Myocyte (in vitro differentiated cells): ENCODE measurements around the gene FTCD. TPM values are rescaled to one million over a fixed set of nuclear protein-coding genes. Genes with fewer than 3 reads are reported as not detected.
"Not testable (repeated sequence)": the region's sequence is repeated elsewhere in the genome, so short reads cannot be mapped to it uniquely, and the experiment has no call there.

Experiments
- DNase-seq: peaks from one replicate; pipeline ENCODE4 v3.0.0-alpha.2; 2012; ENCODE audit warnings: low read depth
- total RNA-seq: library from RNA; depleted of rRNA; stranded (reverse); fragments of >200 nt; gene quantifications from 2 replicates; pipeline ENCODE4 v1.2.3, GENCODE V29; 2014

FTCD gene
- total RNA-seq, 1 donor from 2014 or later, result 0.37 TPM

DNA sequence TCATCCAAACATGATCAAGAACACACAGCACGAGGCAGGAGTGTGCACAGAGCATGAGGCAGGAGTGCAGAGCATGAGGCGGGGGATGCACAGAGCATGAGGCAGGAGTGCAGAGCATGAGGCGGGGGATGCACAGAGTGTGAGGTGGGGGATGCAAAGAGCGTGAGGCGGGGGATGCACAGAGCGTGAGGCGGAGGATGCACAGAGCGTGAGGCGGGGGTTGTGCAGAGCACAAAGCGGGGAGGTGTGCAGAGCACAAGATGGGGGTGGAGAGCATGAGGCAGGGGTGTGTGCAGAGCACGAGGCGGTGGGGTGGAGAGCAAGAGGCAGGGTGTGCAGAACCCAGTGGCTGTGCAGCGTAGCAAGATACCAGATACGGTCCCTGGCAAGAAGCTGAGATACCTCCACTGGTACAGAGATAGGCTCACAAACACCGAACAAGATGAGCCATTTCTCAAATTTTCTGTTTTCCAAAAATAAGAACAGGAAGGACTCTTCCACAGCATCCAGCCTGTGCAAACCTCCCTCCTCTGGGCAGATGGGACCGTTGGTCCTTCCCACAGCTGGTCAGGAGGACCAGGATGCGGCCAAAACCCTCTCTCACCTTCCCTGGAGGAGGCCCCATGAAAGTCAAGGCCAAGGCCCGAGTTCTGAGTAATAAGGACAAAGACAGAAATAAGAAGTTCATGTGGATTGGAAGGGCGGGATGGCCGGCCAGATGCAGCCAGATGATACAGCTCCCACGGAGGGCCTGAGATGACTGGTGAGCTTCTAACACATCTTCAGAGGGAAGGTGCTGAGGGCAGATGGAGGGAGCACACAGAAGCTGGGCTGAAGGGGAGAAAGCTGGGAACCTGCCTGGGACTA, 16.9 kb upstream of the FTCD start:
- no peak for DNase-seq

DNA sequence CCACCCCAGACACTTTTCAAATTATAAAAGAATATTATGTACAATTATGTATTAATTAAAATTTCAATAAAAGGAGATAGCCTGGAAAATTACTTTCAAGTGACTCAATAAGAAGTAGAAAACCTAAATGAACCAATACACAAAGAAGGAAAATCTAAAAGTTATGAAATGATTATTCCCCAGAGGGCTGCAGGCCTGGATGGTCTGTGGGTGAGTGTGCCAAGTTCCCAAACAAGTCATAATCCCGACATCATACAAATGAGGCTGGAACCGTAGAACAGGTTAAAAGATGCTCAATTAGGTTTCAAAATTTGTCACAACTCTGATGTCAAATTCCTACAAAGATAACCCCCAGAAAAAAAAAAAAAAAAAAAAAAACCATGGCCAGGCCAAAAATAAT, 16.2 kb upstream of the FTCD start:
- DNase-seq, result no peak

DNA sequence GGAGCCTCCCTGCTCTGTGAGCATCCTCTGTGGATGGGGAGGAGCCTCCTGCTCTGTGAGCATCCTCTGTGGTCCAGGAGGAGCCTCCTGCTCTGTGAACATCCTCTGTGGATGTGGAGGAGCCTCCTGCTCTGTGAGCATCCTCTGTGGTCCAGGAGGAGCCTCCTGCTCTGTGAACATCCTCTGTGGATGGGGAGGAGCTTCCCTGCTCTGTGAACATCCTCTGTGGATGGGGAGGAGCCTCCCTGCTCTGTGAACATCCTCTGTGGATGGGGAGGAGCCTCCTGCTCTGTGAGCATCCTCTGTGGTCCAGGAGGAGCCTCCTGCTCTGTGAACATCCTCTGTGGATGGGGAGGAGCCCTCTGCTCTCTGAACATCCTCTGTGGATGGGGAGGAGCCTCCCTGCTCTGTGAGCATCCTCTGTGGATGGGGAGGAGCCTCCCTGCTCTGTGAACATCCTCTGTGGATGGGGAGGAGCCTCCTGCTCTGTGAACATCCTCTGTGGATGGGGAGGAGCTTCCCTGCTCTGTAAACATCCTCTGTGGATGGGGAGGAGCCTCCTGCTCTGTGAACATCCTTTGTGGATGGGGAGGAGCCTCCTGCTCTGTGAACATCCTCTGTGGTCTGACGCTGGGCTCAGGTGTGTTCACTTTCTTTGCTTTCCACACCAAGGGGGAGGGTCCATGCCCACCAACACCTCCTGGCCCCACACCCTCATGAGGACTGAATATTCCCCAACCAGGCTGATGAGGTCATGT, 15.2 kb upstream of the FTCD start:
- not testable (repeated sequence) for DNase-seq

- DNase-seq, result no peak
Measured at GRCh38 chr21:46168659-46169386, 13.4 kb upstream of the FTCD start.

GRCh38 chr21:46168238-46168637, 12.9 kb upstream of the FTCD start:
- no peak for DNase-seq

GRCh38 chr21:46165098-46165497, 9.7 kb upstream of the FTCD start:
- DNase-seq, result no peak

GRCh38 chr21:46163380-46163779, 8.0 kb upstream of the FTCD start:
- DNase-seq, result no peak

DNA sequence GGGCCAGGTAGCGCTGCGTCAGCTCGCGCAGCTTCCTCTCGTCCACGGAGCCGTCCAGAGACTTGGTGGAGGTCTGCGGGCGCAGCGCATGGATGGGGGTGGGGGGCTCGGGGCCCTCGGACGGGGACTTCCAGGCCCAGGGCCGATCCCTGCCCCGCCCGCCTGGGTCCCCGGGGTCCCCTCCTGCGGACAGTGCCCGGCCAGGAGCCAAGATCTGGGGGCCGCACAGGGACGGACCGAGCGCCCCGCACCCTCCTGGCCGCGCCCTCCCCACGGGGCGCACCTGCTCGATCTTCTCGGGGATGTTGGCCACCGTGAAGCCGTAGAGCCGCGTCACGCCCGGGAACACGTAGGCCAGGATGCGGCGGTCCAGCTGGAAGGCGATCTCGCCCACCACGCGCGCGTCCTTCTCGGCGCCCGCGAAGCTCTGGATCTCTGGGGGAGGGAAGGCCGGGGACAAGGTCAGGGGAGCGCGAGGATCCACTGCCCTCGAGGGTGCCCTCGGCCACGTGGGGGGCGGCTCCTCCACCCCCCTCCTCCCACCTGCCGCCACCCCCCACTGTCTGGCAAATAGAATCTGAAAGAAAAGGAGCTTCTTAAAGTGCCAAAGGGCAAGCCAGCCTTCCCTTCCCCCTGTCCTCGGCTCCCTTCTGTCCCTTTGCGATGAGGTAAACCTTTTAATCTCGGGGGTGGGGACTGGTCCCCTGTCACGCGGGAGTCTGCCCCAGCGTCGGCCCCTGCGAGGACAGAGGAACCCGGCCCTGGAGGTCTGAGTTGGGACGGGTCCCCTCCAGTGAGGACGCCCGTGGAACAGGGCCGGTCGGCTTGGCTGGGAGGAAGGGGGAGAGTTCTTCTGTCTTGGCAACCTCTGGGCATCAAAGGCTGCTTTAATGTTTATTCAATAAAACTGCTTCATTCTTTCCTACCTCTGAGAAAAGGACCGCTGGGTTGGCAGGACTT, 6.5 kb upstream of the FTCD start:
- no peak for DNase-seq

DNA sequence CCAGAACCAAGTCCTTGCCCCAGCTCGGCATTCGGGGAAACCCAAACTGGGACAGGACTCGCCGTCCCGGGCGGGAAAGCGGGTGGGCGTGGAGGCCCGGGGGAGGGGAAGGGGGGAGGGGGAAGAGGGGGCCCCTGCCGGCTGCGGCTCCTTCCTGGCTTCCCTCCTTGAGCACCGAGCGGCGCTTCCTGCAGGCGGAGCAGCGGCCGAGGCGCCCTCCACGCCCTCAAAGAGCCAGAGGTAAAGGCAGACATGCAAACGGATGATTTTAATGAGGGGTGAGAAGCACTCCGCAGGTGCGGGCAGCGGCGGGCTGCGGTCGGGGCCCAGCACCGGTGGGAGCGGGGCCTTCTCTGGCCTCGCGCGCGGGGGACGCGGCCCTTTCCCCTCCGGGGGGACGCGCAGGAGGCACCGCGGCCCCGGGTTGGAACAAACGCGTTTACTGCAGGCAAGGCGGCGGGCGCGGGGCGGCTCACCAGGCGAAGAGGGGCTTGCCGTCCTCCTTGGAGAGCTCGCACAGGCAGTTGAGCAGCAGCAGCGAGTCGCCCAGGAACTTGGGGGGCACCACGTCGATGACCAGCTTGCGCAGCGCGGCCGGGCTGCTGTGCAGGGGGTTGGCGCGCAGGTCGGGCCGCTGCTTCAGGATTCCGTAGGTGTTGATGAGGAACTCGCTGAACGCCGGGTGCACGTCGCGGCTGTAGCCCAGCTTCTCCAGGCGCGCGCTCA, 5.7 kb upstream of the FTCD start:
- no peak for DNase-seq

DNA sequence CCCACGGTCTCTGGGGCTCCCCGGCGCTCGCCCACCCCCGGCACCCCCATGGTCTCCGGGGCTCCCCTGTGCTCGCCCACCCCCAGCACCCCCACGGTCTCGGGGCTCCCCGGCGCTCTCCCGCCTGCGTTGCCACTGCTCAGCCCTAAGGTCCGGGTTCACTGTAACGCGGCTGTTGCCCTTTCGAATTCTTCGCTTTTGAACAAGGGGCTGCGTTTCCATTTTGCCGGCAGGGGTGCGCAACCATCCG, 5.2 kb upstream of the FTCD start:
- DNase-seq, result no peak

GRCh38 chr21:46159841-46160656, 4.7 kb upstream of the FTCD start:
- no peak for DNase-seq

GRCh38 chr21:46159390-46159789, 4.0 kb upstream of the FTCD start:
- no peak for DNase-seq

DNA sequence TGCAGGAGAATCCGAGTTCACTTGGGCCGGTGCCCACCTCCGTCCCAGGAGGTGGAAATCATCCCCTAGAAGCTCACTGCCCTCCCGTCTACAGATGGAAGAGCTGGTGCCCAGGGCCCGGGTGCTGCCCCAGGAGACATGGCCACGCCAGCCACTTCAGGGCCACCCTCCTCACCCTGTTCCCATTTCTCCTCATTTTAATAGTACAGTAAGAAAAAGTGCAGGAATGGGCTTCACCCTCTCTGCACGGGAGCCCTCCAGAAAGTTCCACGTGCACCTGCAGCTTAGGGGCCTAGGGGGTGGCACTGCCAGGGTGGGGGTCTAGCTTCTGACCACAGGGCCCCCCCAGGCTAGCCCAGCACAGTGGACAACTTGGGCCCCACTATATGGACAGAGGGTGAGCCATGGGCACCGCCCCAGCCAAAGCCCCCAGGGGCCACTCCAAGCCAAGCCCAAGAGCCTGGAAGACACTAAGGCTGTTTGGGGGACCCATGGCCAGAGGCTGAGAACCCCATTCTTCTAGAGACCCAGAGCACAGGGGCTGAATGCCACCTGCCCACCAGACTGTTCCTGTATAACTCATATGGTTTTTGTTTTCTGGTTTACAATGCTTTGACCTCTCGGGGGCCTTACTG, 3.4 kb upstream of the FTCD start:
- no peak for DNase-seq

- no peak for DNase-seq
Measured at GRCh38 chr21:46157987-46158451, 2.6 kb upstream of the FTCD start.

GRCh38 chr21:46157396-46157986, 2.1 kb upstream of the FTCD start:
- DNase-seq, result no peak

GRCh38 chr21:46156678-46157077, 1.3 kb upstream of the FTCD start:
- DNase-seq, result no peak

- DNase-seq, result no peak
Measured at GRCh38 chr21:46156378-46156645, 933 bp upstream of the FTCD start.

DNA sequence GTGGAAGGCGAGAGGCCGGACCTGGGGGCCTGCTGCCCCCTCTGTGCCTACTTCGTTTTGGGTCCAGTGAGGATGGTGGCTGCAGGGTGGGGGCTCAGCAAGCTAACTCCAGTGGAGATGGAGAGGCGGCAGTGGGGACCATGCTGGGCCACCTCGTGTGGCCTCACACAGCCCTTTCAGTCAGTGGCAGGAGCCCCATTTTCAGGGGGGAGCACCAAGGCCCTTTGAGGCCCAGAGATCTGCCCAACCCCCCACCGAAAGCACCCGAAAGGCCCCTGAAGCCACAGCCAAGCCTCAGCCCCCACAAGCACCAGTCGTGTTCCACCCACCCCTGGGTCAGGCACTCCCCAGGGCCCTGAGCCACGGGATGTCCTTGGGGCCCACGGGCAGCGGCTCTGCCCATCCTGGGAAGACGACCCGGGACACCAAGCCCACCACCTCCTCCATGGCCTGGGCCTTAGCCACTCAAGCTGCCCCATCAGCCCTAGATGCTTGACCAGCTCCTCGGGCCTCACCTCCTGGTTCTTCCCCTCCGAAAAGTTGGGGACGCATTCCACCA, 345 bp downstream of the FTCD start:
- DNase-seq, result no peak
